Gastroesophageal sphincter (tissue), 3 donors: ENCODE measurements around the gene ACAA1.

ENCODE experiments used
- POLR2A ChIP-seq, 2 donors: fragments of 450-650 bp; IDR thresholded peaks; one replicate each; pipeline ENCODE4 v1.6.1; 2017; ENCODE audit warnings: antibody characterized with exemption in 2 of 2, mild to moderate bottlenecking in 2 of 2, moderate library complexity in 1 of 2
- POLR2AphosphoS5 ChIP-seq: sonication (generic); formaldehyde crosslinking; IDR thresholded peaks from one replicate; pipeline ENCODE4 v1.6.1; 2017; ENCODE audit warnings: antibody characterized with exemption
- TF ChIP-seq, protein P1 (sequence below), 4 experiments: fragments of 200-600 bp in 2 of 4; fragments of 450-650 bp in 2 of 4; sonication (generic) in 1 of 4; IDR thresholded peaks; one replicate each; pipeline ENCODE4 v1.5.1; 2017 to 2019; ENCODE audit warnings: antibody characterized with exemption in 4 of 4, mild to moderate bottlenecking in 2 of 4, moderate library complexity in 2 of 4

DNA sequence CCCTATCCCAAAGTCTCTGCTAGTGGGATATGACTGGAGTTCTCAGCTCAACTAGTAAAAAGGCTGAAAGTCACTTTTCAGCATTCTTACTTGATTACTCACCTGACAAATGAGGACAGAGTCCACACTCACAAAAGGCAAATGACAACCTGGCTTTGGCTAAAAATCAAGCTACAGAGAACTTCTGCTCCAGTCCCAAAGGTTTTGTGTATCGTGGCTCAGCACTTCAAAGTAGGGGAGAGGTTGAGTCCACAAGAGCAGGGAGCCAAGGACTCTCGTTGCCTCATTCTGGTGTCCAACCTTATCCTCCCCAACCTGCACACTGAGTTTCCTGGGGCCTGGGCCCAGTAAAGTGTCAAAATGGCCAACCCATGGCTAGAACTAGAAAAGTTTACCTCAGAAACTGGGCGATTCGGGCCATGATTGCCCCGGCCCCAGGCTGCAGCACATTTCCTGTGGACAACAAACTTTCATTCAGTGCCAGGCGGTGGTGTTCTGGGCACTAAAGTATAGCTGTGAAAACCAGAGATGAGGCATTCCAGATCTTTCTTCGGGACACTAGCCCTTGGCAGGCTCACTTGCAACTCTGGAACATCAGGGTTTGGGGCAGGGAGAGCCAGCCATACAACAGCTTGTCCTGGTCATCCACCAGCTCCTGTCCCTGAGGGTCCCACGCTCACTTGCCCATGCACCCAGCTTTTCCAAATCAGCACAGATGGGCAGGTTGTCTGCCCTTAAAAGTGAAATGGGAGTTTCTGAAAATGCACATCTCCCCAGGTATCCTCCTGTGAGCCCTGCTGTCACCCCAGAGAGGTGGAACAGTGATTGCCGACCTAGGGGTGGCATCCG is 3.1 kb downstream of the ACAA1 start:
- TF ChIP-seq, protein P1, sequence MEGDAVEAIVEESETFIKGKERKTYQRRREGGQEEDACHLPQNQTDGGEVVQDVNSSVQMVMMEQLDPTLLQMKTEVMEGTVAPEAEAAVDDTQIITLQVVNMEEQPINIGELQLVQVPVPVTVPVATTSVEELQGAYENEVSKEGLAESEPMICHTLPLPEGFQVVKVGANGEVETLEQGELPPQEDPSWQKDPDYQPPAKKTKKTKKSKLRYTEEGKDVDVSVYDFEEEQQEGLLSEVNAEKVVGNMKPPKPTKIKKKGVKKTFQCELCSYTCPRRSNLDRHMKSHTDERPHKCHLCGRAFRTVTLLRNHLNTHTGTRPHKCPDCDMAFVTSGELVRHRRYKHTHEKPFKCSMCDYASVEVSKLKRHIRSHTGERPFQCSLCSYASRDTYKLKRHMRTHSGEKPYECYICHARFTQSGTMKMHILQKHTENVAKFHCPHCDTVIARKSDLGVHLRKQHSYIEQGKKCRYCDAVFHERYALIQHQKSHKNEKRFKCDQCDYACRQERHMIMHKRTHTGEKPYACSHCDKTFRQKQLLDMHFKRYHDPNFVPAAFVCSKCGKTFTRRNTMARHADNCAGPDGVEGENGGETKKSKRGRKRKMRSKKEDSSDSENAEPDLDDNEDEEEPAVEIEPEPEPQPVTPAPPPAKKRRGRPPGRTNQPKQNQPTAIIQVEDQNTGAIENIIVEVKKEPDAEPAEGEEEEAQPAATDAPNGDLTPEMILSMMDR (IDR thresholded peaks at IDR 0.05) = no peak
- TF ChIP-seq POLR2A (IDR thresholded peaks at IDR 0.05) (no peak), POLR2AphosphoS5 (no peak)
